ENCODE measurements around the gene OR1N2. TPM values are rescaled to one million over a fixed set of nuclear protein-coding genes. Genes with fewer than 3 reads are reported as not detected.

The OR1N2 gene
- total and polyA plus RNA-seq, 9 donors: not detected

DNA sequence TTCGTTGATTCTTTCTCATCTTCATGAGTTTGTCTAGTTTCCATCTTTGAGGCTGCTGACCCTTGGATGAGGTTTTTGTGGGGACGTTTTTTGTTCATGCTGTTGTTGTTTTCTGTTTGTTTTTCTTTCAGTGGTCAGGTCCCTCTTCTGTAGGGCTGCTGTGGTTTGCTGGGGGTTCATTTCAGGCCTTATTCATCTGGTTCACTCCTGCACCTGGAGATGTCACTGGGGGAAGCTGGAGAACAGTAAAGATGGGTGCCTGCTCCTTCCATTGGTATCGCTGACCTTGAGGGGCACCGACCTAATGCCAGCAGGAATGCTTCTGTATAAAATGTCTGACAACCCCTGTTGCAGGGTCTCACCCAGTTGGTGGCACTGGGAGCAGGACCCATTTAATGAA, 8.5 kb downstream of the OR1N2 start:
- intact Hi-C loops (cut with DNase I): no loop called here
- Histone ChIP-seq H3K27me3 (no peaks in the 10 kb centered on the region), H3K4me3 (no peak overlapping the region), H3K4me1 (ENCODE audit: insufficient read depth) (no peaks in the 10 kb centered on the region), H3K36me3 (no peaks in the 10 kb centered on the region), H3K27ac (no peak overlapping the region), H3K9me3 (no peaks in the 10 kb centered on the region)
- WGBS, 3 donors: 71 to 77% (median 74%) methylated on average over 4 of the region's 4 CpGs
- TF ChIP-seq POLR2A (IDR thresholded peaks at IDR 0.05): no peak
- no peak for TF ChIP-seq EP300 (IDR thresholded peaks at IDR 0.05)
- TF ChIP-seq, protein P1, sequence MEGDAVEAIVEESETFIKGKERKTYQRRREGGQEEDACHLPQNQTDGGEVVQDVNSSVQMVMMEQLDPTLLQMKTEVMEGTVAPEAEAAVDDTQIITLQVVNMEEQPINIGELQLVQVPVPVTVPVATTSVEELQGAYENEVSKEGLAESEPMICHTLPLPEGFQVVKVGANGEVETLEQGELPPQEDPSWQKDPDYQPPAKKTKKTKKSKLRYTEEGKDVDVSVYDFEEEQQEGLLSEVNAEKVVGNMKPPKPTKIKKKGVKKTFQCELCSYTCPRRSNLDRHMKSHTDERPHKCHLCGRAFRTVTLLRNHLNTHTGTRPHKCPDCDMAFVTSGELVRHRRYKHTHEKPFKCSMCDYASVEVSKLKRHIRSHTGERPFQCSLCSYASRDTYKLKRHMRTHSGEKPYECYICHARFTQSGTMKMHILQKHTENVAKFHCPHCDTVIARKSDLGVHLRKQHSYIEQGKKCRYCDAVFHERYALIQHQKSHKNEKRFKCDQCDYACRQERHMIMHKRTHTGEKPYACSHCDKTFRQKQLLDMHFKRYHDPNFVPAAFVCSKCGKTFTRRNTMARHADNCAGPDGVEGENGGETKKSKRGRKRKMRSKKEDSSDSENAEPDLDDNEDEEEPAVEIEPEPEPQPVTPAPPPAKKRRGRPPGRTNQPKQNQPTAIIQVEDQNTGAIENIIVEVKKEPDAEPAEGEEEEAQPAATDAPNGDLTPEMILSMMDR (IDR thresholded peaks at IDR 0.05): no peak
- no peak for DNase-seq

DNA sequence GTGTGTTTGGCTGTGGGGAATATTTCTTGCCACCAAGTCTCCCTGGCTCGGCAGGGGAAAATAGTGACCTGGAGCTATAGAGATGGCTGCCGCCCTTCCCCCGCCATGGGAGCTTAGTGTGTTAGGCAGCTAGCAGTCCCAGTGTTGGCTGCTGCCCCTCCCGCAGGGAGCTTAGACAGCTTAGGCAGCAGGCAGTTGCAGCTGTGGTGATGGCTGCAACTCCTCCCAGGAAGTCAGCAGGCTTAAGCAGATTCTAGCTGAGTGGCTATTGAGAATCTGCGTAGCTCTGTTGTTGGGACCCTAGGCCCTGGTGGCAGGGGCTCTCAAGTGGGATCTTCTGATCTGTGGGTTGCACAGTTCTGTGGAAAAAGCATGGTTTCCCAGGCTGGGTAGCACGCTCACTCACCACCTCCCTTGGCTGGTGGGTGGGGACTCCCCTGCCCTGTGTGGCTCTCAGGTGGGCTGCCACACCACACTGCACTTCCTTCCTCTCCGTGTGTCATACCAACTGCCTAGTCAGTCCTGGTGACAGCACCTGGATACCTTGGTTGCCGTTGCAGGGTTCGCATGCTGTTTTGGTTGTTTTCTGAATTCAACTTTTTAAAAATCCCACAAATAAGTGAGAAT, 9.3 kb downstream of the OR1N2 start:
- WGBS, 3 donors: 43 to 50% (median 46%) methylated on average over 8 to 9 of the region's 9 CpGs

DNA sequence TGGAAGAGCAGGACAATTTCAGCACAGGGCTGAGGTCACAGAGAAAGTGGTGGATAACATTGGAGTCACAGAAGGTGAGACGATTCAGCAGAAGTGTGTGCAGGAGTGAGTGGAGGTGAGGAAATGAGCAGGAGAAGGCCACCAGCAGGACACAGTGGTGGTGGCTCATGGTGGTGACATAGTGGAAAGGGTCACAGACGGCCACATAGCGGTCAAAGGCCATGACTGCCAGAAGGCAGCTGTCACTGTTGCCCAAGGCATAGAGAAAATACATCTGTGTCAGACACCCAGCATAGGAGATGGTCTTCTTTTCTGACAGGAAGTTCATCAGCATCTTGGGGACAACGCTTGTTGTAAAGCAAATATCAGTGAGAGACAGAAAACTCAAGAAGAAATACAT, 15.0 kb downstream of the OR1N2 start:
- no peaks in the 10 kb centered on the region for H3K9me3 ChIP-seq
- no peak for DNase-seq
- H3K4me3 ChIP-seq: no peak overlapping the region
- intact Hi-C loops (cut with DNase I): no loop called here
- no peaks in the 10 kb centered on the region for H3K4me1 ChIP-seq (ENCODE audit: insufficient read depth)
- H3K27ac ChIP-seq: no peak overlapping the region
- TF ChIP-seq EP300 (IDR thresholded peaks at IDR 0.05) (no peak), POLR2A (IDR thresholded peaks at IDR 0.05) (no peak)
- TF ChIP-seq, protein P1 (IDR thresholded peaks at IDR 0.05): no peak
- WGBS, 3 donors: 82 to 89% (median 87%) methylated on average over 4 of the region's 4 CpGs
- H3K36me3 ChIP-seq: no peaks in the 10 kb centered on the region
- H3K27me3 ChIP-seq: no peaks in the 10 kb centered on the region

More for the DNA sequence above, 9.3 kb downstream of the OR1N2 start:
- Histone ChIP-seq H3K9me3 (no peaks in the 10 kb centered on the region), H3K4me1 (ENCODE audit: insufficient read depth) (no peaks in the 10 kb centered on the region), H3K27me3 (no peaks in the 10 kb centered on the region), H3K36me3 (no peaks in the 10 kb centered on the region), H3K27ac (no peak overlapping the region), H3K4me3 (no peak overlapping the region)
- DNase-seq: no peak
- TF ChIP-seq, protein P1 (IDR thresholded peaks at IDR 0.05): no peak
- no peak for TF ChIP-seq EP300 (IDR thresholded peaks at IDR 0.05)
- TF ChIP-seq POLR2A (IDR thresholded peaks at IDR 0.05): no peak
- intact Hi-C loops (cut with DNase I): no loop called here

- no peak for TF ChIP-seq EP300 (IDR thresholded peaks at IDR 0.05)
- H3K27me3 ChIP-seq: no peaks in the 10 kb centered on the region
- DNase-seq: no peak
- WGBS, 3 donors: 51 to 66% (median 64%) methylated on average over 2 of the region's 2 CpGs
- no peaks in the 10 kb centered on the region for H3K4me1 ChIP-seq (ENCODE audit: insufficient read depth)
- no peak overlapping the region for H3K4me3 ChIP-seq
- no peaks in the 10 kb centered on the region for H3K36me3 ChIP-seq
- no peak overlapping the region for H3K27ac ChIP-seq
- intact Hi-C loops (cut with DNase I): no loop called here
- H3K9me3 ChIP-seq: no peaks in the 10 kb centered on the region
Measured at GRCh38 chr9:122572456-122572855, 19.5 kb downstream of the OR1N2 start.

- H3K9me3 ChIP-seq: no peaks in the 10 kb centered on the region
- TF ChIP-seq EP300 (IDR thresholded peaks at IDR 0.05): no peak
- TF ChIP-seq, protein P1 (IDR thresholded peaks at IDR 0.05): no peak
- TF ChIP-seq POLR2A (IDR thresholded peaks at IDR 0.05): no peak
- no peaks in the 10 kb centered on the region for H3K27me3 ChIP-seq
- no peaks in the 10 kb centered on the region for H3K36me3 ChIP-seq
- H3K4me3 ChIP-seq: no peak overlapping the region
- H3K27ac ChIP-seq: no peak overlapping the region
- 65 to 68% (median 66%) methylated on average over 5 of the region's 5 CpGs for WGBS, 3 donors
- no peaks in the 10 kb centered on the region for H3K4me1 ChIP-seq (ENCODE audit: insufficient read depth)
- DNase-seq: no peak
- intact Hi-C loops (cut with DNase I): no loop called here
Measured at GRCh38 chr9:122579874-122580273, 27.0 kb downstream of the OR1N2 start.

All from ovary (tissue), 9 donors.